Uterus (tissue), 4 donors: ENCODE results near the gene LRRC3C. TPM values are rescaled to one million over a fixed set of nuclear protein-coding genes. Genes with fewer than 3 reads are reported as not detected.

Source experiments
- DNase-seq, 2 donors: peaks; one replicate each; pipeline ENCODE4 v3.0.0-alpha.2; 2019 to 2020
- H3K27ac ChIP-seq, 2 donors: fragments of 200-600 bp; sonication (generic); 1 replicate in 1 of 2; 2 replicates in 1 of 2; pipeline ENCODE4 v1.5.1; 2016 to 2018
- H3K27me3 ChIP-seq, 2 donors: fragments of 200-600 bp; sonication (generic); one replicate each; pipeline ENCODE4 v1.5.1; 2018 to 2019; ENCODE audit warnings: control low read depth in 1 of 2
- H3K36me3 ChIP-seq, 2 donors: fragments of 200-600 bp; sonication (generic); one replicate each; pipeline ENCODE4 v1.5.1; 2019; ENCODE audit warnings: control low read depth in 1 of 2
- H3K4me1 ChIP-seq, 2 donors: fragments of 200-600 bp; sonication (generic); one replicate each; pipeline ENCODE4 v1.5.1; 2018 to 2019; ENCODE audit warnings: control low read depth in 1 of 2
- H3K4me3 ChIP-seq, 2 donors: fragments of 200-600 bp; sonication (generic); 1 replicate in 1 of 2; 2 replicates in 1 of 2; pipeline ENCODE4 v1.5.1; 2018 to 2019; ENCODE audit warnings: mild to moderate bottlenecking in 1 of 2
- H3K9me3 ChIP-seq, 2 donors: fragments of 200-600 bp; sonication (generic); one replicate each; pipeline ENCODE4 v1.5.1; 2019; ENCODE audit warnings: control low read depth in 1 of 2
- CTCF ChIP-seq, 4 experiments: fragments of 200-600 bp in 2 of 4; fragments of 450-650 bp in 2 of 4; sonication (generic) in 2 of 4; IDR thresholded peaks; one replicate each; pipeline ENCODE4 v1.5.1; 2016 to 2019; ENCODE audit warnings: antibody characterized with exemption in 4 of 4, mild to moderate bottlenecking in 2 of 4, moderate library complexity in 1 of 4
- POLR2A ChIP-seq, 2 donors: fragments of 450-650 bp; IDR thresholded peaks; one replicate each; pipeline ENCODE4 v1.6.1; 2016; ENCODE audit warnings: antibody characterized with exemption in 2 of 2, mild to moderate bottlenecking in 1 of 2, moderate library complexity in 1 of 2
- intact Hi-C: fragments of 100-400 bp; cut with DNase I; formaldehyde crosslinking; loops from one replicate; pipeline ENCODE4 v1.15.1; 2023; ENCODE audit warnings: low total_unique reads
- total RNA-seq, 4 donors: library from RNA; depleted of rRNA in 3 of 4; stranded (reverse); fragments of >200 nt in 3 of 4; gene quantifications; one replicate each; pipeline versions ENCODE4 v1.1.0 to v1.2.4, GENCODE V29; 2014 to 2023
- donor health status: DM: yes; HTN: yes; CAD: no.

LRRC3C gene
- total RNA-seq, 4 donors from 2014 or later, result 0.52 TPM; not detected in 3

- Histone ChIP-seq H3K27ac (no peak overlapping the region), H3K27me3 (no peaks in the 10 kb centered on the region), H3K4me1 (no peaks in the 10 kb centered on the region), H3K4me3 (no peak overlapping the region), H3K9me3 (no peaks in the 10 kb centered on the region), H3K36me3 (no peaks in the 10 kb centered on the region)
- no peak for TF ChIP-seq CTCF (IDR thresholded peaks at IDR 0.05)
- intact Hi-C loops, result no loop called here
- DNase-seq, result no peak
Observed at GRCh38 chr17:39966771-39967170, 39.2 kb downstream of the LRRC3C start.

- no peak overlapping the region for H3K4me3 ChIP-seq
- DNase-seq, result no peak
- TF ChIP-seq POLR2A (IDR thresholded peaks at IDR 0.05) (no peak), CTCF (IDR thresholded peaks at IDR 0.05) (no peak)
- intact Hi-C loops, result no loop called here
- no peaks in the 10 kb centered on the region for H3K36me3 ChIP-seq
- H3K9me3 ChIP-seq, result no peaks in the 10 kb centered on the region
- no peak overlapping the region for H3K27ac ChIP-seq
- H3K27me3 ChIP-seq, result no peaks in the 10 kb centered on the region
- H3K4me1 ChIP-seq, result no peaks in the 10 kb centered on the region
Observed at GRCh38 chr17:39968761-39969160, 41.2 kb downstream of the LRRC3C start.

- Histone ChIP-seq H3K9me3 (no peaks in the 10 kb centered on the region), H3K27me3 (no peaks in the 10 kb centered on the region), H3K36me3 (no peaks in the 10 kb centered on the region), H3K4me1 (no peaks in the 10 kb centered on the region), H3K4me3 (no peak overlapping the region), H3K27ac (no peak overlapping the region)
- TF ChIP-seq POLR2A (IDR thresholded peaks at IDR 0.05), result no peak
- no peak for TF ChIP-seq CTCF (IDR thresholded peaks at IDR 0.05)
- intact Hi-C loops, result no loop called here
- DNase-seq, result no peak
Observed at GRCh38 chr17:39969375-39969774, 41.8 kb downstream of the LRRC3C start.

GRCh38 chr17:39970157-39970692 is 42.7 kb downstream of the LRRC3C start:
- Histone ChIP-seq H3K4me1 (no peaks in the 10 kb centered on the region), H3K9me3 (no peaks in the 10 kb centered on the region), H3K27me3 (no peaks in the 10 kb centered on the region), H3K36me3 (no peaks in the 10 kb centered on the region), H3K27ac (no peak overlapping the region), H3K4me3 (no peak overlapping the region)
- TF ChIP-seq POLR2A (IDR thresholded peaks at IDR 0.05) (no peak), CTCF (IDR thresholded peaks at IDR 0.05) (no peak)
- DNase-seq, result no peak
- intact Hi-C loops, result no loop called here

- H3K4me3 ChIP-seq, result no peak overlapping the region
Observed at GRCh38 chr17:39971076-39971603, 43.6 kb downstream of the LRRC3C start.

More at GRCh38 chr17:39971076-39971603, 43.6 kb downstream of the LRRC3C start:
- Histone ChIP-seq H3K27ac (no peak overlapping the region), H3K36me3 (no peaks in the 10 kb centered on the region), H3K9me3 (no peaks in the 10 kb centered on the region), H3K4me1 (no peaks in the 10 kb centered on the region), H3K27me3 (no peaks in the 10 kb centered on the region)
- no peak for DNase-seq
- intact Hi-C loops, result no loop called here
- no peak for TF ChIP-seq POLR2A (IDR thresholded peaks at IDR 0.05)
- no peak for TF ChIP-seq CTCF (IDR thresholded peaks at IDR 0.05)
